Adrenal gland (tissue), 5 donors: ENCODE measurements around the gene MARK3.

Experiments
- POLR2A ChIP-seq, 2 donors: fragments of 450-650 bp; IDR thresholded peaks; one replicate each; pipeline ENCODE4 v1.6.1; 2017; ENCODE audit warnings: antibody characterized with exemption in 2 of 2, mild to moderate bottlenecking in 2 of 2, moderate library complexity in 1 of 2
- TF ChIP-seq, protein P1 (sequence below), 6 experiments: fragments of 450-650 bp in 4 of 6; fragments of 200-600 bp in 2 of 6; sonication (generic) in 1 of 6; IDR thresholded peaks; 1 replicate in 5 of 6; 2 replicates in 1 of 6; pipeline versions ENCODE4 v1.5.1 to v1.8.0; 2016 to 2021; ENCODE audit warnings: antibody characterized with exemption in 6 of 6, mild to moderate bottlenecking in 2 of 6, moderate library complexity in 1 of 6
- donor health status: DM: no; HTN: no; CAD: no.

DNA sequence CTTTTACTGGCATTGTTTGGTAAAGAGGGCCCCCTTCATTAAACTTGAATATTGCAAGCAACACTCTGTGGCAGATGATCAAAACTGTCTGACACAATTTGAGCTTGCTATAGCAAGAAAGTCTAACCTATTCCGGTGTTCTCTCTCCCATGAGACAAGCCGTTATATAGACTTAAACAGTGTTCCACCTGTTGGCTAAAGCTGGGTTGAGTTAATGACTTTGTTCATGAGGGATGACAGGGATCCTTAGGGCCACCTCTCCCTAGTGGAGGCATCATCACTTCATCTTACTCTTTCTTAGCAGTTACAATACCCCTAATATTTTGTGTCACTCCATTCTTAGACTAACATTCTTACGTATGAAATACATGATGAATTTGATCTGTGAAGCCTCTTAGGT is 47.4 kb upstream of the MARK3 start:
- TF ChIP-seq, protein P1, sequence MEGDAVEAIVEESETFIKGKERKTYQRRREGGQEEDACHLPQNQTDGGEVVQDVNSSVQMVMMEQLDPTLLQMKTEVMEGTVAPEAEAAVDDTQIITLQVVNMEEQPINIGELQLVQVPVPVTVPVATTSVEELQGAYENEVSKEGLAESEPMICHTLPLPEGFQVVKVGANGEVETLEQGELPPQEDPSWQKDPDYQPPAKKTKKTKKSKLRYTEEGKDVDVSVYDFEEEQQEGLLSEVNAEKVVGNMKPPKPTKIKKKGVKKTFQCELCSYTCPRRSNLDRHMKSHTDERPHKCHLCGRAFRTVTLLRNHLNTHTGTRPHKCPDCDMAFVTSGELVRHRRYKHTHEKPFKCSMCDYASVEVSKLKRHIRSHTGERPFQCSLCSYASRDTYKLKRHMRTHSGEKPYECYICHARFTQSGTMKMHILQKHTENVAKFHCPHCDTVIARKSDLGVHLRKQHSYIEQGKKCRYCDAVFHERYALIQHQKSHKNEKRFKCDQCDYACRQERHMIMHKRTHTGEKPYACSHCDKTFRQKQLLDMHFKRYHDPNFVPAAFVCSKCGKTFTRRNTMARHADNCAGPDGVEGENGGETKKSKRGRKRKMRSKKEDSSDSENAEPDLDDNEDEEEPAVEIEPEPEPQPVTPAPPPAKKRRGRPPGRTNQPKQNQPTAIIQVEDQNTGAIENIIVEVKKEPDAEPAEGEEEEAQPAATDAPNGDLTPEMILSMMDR (IDR thresholded peaks at IDR 0.05), result no peak
- no peak for TF ChIP-seq POLR2A (IDR thresholded peaks at IDR 0.05)
